Kidney tubule cell (primary cell): ENCODE measurements around the gene BMPR2.
"Not testable (repeated sequence)": the region's sequence is repeated elsewhere in the genome, so short reads cannot be mapped to it uniquely, and the experiment has no call there.

Source experiments
- DNase-seq: peaks from one replicate; pipeline ENCODE4 v3.0.0-alpha.2; 2018; ENCODE audit warnings: low spot score

The BMPR2 gene

DNA sequence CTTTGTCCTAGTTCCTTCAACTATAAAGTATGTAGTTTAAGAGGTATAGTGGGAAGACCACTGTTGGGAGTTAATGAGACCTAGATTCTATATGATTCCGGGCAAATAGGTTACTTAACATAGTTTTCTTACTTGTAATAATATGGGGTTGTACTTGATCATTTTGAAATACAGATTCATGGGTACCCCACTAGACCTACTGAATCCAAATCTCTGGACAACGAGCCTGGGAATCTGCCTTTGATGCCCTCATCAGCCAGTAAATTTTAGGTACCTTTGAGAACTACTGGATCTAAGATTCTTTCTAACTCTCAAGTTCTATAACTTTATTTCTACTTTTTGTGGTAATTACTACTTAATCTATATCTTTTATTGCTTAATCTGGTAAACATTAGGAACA is 6.6 kb downstream of the BMPR2 start:
- DNase-seq: no peak

DNA sequence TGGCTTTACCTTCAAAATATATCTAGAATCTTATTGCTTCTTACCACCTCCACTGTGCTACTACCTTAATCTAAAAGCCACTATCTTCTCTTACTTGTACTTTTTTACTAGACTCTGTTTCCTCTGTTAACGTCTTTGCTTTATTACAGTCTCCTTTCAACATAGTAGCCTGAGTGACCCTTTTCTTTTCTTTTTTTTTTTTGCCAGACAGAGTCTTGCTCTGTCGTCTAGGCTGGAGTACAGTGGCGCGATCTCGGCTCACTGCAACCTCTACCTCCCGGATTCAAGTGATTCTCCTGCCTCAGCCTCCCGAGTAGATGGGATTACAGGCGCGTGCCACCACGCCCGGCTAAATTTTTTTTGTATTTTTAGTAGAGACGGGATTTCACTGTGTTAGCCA is 10.4 kb downstream of the BMPR2 start:
- DNase-seq: not testable (repeated sequence)

DNA sequence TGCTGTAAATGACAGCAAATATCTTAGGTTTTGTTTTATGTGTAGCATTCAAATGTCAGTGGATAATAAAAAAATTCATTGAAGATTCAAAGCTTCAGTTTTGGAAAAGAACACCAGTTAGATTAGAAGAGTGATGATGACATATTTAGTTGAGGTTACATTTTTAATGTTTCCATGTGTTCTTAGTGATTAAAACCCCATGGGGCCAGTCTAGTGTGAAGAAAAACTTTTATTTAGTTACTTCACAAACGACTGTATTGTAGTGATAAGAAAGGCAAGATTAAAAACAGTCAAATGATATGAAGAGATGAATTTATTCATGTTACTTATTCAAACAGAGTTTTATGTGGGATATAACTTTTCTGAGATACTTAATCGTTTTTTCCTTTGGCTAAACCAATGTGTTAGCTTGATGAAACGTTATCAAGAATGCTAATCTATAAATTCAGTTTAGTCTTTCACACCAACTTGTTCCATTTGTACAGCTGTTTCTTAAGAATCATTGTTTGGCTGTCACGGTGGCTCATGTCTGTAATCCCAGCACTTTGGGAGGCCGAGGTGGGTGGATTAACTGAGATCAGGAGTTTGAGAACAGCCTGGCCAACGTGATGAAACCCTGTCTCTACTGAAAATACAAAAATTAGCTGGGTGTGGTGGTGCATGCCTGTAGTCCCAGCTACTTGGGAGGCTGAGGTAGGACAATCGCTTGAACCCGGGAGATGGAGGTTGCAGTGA is 11.6 kb downstream of the BMPR2 start:
- no peak for DNase-seq

DNA sequence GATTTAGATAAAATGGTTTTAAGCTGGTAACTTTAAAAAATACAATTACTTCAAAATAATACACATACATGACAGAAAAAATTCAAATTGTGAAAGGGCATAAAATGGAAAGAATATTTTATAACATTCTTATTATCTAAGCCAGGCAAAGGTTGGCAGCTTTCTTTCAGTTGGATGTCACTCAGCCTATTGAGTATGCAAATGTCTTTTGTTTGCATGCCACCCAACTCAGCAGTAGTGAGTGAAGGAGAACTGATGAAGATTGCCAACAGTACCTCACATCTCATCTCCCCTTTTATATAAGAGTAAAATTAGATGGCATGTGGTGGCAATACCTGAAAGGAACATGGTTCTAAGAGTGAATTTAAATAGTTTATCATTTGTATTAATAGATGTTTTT is 24.8 kb downstream of the BMPR2 start:
- DNase-seq: no peak

DNA sequence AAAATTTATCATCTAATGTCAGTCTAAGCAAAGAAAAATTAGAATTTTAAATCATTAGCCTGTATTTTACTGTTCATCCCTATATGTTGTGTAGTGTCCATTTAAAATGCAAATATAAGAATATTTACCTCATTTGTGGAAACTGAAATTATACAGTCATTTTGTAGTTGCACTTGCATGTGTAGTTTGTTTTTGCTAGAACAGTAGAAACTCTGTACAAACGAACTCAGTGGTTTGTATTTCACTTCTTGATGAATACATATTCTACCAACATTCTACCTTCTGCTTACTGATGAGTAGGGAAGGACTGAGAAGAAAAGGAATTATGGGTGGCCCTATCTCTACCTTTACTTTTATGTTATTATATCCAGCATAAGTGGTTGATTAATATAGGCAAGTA is 29.7 kb downstream of the BMPR2 start:
- DNase-seq: no peak

DNA sequence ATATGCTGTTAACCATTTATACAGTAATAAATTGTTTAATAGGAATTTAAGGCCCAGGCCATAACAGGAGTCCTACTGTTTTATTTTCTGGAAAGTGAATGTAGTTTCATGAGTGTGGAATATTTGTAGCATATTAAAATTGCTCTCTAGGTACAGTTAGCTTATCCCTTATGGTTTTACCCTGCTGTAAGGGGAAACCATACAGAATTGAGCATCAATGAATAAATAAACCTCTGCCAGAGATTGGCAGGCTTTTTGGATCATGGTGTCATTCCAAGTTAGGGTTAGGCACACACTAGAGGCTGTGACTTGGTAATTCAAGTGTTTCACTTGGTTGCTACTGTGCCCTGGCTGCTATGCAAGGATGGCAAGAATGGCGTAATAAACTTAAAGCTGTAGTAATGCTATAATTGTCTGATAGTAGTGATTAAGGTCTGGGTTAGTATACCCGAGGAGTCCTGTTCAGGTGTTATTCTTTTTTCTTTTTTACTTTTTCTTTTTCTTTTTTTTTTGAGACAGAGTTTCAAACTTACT is 30.4 kb downstream of the BMPR2 start:
- no peak for DNase-seq

DNA sequence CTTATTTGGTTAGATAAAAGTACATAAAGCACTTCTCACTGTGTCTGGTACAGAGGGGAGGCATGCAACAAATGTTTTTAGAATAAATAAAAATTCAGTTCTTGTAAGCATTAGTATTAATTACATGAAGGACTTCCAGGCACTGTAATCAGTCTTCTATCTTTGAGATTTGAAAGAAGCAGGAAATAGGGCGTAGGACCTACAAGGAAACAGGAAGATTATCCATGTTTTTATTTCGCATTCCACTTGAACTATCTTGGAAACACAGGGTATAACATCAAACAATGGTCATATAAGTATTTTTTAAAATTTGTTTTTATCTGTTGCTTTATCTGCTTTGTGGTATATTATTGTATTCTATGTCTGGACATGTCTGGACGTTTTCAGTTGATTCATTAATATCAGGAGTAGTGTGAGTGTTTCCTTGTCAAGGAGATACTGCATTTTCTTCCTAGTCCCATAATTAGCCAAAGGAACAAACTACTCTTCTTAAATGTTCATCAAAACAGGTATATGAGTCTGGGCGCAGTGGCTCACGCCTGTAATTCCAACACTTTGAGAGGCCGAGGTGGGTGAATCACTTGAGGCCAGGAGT is 32.5 kb downstream of the BMPR2 start:
- DNase-seq: peak; percentile 9

DNA sequence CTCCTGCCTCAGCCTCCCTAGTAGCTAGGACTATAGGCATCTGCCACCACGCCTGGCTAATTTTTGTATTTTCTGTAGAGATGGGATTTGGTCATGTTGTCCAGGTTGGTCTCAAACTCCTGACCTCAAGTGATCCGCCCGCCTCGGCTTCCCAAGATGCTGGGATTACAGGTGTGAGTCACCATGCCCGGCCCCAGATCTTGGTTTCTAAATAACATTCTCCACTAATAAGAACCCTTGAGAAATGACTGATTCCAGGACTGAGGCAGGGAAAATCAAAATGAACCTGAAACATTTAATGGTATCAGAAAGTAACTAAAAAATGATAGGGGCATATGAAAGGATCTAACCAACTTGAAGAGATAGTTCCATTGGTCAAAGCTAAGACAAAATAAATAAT is 34.0 kb downstream of the BMPR2 start:
- no peak for DNase-seq

DNA sequence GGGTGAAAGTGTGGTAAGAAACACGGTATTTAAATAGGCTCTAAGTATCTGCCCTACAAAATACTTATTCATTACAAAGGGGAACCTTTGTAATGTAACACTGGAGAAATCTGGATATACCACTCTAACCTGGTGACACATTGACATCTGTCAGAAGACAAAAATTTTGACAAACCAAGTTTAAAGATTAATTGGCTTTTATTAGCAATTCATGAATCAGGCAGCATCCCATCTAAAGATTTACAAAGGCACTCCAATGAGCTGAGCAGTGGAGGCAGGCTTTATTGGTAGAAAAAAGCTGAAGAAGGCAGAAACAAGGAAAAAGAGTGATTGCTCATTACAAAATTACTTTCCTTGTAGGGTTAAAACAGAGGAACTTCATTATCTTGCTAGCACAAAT is 35.0 kb downstream of the BMPR2 start:
- peak; percentile 60 for DNase-seq

DNA sequence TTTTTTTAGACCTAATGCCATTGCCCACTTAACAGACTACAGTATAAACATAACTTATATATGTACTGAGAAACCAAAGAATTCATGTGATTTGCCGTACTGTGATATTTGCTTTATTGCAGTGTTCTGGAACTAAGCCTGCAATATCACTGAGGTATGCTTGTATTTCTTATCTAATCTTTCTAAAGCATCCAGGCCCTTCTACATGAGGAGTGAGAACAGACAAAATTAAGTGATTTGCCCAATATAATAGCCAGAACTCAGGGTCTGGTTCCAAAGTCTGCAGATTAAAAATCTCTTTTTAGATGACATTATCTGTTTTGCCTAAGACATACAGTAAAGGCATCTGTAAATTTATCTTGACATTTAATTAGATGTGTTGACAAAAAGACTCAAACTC is 41.9 kb downstream of the BMPR2 start:
- DNase-seq: no peak

DNA sequence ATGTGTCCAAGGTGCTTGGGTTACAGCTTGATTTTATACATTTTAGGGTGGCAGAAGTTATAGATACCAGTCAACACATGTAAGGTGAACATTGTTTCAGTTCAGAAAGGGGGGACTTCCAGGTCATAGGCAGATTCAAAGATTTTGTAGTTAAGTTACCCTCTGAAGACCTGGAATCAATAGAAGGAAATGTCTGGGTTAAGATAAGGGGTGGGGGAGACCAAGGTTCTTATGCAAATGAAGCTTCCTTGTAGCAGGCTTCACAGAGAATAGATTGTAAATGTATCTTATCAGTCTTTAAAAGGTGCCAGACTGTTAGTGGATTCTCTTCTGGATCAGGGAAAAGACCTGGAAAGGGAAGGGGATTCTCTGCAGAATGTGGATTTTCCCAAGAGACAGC is 42.4 kb downstream of the BMPR2 start:
- DNase-seq: no peak

DNA sequence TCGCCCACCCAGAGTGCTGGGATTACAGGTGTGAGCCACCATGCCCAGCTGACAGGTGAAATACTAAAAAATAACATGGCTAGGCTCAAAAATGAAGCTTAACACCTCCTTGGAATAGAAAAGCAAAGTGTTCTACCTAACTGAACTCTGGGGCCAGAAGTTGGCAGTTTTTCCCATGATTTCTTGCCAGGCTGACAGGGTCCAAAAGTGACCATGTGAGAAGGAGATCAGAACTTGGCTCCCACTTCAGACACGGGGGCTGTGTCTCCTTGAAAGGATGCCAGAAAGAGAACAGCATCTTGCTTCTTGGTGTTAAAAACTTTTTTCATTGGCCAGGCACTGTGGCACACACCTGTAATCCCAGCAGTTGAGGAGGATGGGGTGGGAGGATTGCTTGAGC is 47.0 kb downstream of the BMPR2 start:
- DNase-seq: no peak

DNA sequence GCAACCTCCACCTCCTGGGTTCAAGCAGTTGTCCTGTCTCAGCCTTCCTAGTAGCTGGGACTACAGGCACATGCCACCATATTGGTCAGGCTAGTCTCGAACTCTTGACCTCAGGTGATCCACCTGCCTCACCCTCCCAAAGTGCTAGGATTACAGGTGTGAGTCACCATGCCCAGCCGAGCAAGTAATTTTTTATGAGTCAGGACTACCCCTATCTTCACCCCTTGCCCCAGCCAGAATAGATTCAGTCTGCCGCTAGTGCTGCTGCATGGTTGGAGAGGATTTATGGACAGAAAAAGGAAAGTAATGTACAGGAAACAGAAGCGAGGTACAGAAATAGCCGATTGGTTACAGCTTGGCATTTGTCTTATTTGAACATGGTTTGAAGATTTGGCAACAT is 48.9 kb downstream of the BMPR2 start:
- DNase-seq: peak; percentile 61

DNA sequence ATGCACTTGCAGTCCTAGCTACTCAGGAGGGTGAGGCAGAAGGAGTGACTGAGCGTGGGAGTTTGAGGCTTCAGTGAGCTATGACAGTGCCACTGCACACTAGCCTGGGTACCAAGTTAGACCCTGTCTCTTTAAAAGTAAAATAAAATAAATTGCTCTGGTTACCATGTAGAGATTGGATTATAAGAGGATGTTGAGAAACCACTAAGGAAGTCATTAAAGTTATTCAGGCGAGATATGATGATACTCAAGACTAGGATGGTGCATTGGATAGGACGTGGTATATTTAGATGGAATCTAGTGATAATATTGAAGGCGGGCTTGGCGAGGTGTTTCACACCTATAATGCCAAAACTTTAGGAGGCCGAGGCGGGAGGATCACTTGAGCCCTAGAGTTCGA is 50.6 kb downstream of the BMPR2 start:
- DNase-seq: peak; percentile 30

DNA sequence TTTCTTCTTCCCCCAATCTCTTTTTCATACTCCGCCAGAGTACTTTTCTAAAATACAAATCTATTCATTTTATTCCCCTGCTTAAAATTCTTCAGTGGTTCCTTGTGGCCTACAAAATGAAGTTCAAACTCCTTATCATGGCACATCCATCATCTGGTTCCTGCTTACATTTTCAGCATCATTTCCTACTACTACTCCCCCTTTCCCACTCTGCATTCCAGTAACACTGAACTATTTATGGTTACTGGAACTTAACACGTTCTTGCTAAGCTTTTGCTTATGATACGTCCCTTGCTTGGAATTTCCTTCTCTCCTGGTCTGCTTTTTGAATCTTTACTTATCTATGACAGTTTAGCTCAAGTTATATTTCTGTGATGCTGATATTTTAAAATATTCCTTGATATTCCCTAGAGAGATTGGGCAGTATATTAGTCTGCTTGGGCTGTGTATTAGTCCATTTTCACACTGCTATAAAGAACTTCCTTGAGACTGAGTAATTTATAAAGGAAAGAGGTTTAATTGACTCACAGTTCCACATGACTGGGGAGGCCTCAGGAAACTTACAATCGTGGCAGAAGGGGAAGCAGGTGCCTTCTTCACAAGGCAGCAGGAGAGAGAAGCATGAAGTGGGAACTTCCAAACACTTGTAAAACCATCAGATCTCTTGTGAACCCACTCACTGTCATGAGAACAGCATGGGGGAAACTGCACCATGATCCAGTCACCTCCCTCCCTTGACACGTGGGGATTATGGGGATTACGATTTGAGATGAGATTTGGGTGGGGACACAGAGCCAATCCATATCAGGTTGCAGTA is 53.2 kb downstream of the BMPR2 start:
- no peak for DNase-seq

DNA sequence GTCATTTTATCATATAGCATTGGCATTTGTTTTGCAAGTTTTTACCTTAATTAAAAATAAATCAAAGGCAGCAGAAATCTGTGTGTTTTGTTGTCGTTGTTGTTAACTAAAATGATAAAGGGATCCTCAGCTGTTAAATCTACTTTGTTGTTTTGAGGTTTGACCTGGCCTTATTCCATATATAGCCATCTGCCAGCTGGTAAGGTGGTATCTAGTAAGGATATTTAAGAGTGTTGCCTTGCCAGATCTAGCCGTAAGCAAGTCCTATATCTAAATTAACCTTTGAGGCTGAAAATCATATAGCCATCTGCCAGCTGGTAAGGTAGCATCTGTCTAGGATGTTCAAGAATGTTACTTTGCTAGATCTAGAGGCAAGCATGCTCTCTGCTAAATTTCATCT is 56.6 kb downstream of the BMPR2 start:
- DNase-seq: no peak

DNA sequence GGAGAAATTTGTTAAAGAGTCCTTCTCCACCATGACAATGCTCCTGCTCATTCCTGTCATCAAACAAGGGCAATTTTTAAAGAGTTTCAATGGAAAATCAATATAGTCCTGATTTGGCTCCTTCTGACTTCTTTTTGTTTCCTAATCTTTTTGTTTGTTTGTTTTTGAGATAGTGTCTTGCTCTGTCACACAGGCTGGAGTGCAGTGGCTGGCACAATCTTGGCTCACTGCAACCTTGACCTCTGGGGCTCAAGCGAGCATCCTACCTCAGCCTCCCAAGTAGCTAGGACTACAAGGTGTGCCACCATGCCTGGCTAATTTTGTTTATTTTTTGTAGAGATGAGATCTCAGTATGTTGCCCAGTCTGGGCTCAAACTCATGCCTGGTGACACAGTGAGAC is 58.3 kb downstream of the BMPR2 start:
- DNase-seq: no peak

DNA sequence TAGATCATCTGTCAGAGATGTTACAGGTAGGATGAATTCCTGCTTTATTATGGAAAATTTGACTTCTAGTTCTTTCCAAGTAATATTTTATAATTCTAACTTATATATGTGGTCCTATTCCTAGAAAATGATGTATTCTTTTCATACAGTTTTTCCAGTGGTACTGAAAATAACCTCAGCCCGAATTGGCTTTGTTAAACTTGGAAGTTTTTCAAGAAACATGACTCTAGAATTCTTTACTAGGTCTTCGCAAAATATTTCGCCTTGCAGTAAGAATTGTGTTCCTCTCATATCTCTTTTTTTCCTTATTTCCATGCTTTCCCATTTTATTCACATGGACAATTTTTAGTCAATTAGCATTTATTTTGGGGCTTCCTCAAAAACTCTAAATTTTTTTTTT is 60.5 kb downstream of the BMPR2 start:
- no peak for DNase-seq

DNA sequence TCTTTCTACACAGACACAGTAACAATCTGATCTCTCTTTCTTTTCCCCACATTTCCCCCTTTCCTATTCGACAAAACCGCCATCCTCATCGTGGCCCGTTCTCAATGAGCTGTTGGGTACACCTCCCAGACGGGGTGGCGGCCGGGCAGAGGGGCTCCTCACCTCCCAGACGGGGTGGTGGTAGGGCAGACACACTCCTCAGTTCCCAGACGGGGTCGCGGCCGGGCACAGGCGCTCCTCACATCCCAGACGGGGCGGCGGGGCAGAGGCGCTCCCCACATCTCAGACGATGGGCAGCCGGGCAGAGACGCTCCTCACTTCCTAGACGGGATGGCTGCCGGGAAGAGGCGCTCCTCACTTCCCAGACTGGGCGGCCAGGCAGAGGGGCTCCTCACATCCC is 64.0 kb downstream of the BMPR2 start:
- DNase-seq: not testable (repeated sequence)

DNA sequence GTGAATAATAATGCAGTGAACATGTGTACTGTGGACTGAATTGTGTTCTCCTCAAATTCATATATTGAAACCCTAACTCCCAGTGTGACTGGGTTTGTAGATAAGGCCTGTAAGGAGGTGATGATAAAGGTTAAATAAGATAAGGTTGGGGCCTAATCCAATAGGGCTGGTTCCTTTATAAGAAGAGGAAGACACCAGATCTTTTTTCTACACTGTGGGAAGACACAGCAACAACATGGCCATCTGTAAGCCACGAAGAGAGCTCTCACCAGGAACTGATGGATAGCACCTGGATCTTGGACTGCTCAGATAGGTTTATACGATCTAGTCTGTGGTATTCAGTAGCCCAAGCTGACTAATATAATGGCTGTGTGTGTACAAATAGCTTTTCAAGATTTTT is 66.8 kb downstream of the BMPR2 start:
- no peak for DNase-seq

DNA sequence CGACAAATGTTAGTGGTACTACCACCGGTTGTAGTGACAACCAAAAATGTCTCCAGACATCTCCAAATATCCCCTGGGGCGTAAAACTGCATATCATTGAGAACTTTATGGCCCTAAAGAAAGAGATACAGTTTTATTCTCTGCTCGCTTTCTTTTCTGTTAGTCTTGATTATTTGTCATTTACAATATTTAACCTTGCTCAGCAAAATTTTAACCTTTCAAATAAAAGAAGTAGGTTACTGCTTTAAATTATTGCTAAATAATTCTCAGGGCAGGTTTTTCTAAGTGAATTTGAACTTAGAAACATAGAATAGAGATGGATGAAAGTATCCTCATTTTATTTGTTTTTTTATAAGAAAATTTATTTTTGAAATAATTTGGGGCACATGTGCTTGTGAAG is 67.9 kb downstream of the BMPR2 start:
- DNase-seq: no peak

DNA sequence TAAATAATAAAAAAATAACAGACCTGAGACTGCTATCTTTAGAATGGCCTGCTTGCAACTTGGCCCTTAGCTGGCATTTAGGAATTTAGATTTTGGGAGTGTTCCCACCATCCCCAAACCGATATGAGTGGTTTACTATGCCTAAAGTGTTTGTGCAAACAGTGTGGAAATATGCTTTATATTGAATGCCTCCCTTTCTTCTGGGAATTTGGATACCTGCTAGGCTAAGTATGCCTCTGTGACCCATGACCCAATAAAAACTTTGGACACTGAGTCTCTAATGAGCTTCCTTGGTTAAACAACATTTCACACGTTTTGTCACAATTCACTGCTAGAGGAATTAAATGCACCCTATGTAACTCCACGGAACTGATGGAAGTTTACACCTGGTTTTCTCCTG is 73.2 kb downstream of the BMPR2 start:
- DNase-seq: no peak

DNA sequence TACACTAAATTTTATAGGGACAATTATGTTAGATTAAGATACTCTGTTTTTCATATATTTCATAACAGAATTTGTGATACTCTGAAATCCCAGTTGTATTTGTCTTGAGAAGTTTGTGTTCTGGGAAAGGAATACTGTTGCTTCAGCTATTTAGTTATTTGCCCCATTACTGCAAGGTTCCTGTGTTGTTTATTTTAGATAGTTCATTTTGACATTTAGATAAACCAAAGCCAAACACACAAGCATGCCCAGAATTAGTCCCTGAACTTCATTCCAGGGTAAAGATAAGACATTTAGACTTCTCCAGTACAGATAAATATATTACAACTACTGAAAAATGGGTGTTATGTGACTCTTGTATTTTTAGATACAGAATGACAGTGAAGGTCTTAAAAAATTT is 74.7 kb downstream of the BMPR2 start:
- no peak for DNase-seq
